ENCODE measurements around the gene TBC1D1. TPM values are rescaled to one million over a fixed set of nuclear protein-coding genes. Genes with fewer than 3 reads are reported as not detected.

TBC1D1 gene
- total and polyA plus RNA-seq, 2 of the 8 experiments (the other 6 are each of a cell fraction or from before 2014, with no cell fraction given) = 96.9 to 162 TPM

- TF ChIP-seq USF2 (IDR thresholded peaks at IDR 0.05; ENCODE audit: low read length) = no peak
- no peak for TF ChIP-seq CEBPB (IDR thresholded peaks at IDR 0.05; ENCODE audit: low read depth, low read length)
- peak; percentile 52 for TF ChIP-seq RNF2 (IDR thresholded peaks at IDR 0.05; ENCODE audit: borderline replicate concordance, low read depth, low read length, missing control alignments, poor library complexity, severe bottlenecking)
- no peak for TF ChIP-seq MAFK (IDR thresholded peaks at IDR 0.05; ENCODE audit: low read depth, low read length)
- TF ChIP-seq CBX8 (IDR thresholded peaks at IDR 0.05; ENCODE audit: borderline replicate concordance, low read depth, low read length) = no peak
- TF ChIP-seq SRF (IDR thresholded peaks at IDR 0.05; ENCODE audit: low read depth, low read length) = no peak
- TF ChIP-seq KDM5A (IDR thresholded peaks at IDR 0.05; ENCODE audit: low read length) = no peak
- peak; percentile 23 for TF ChIP-seq KDM4A (IDR thresholded peaks at IDR 0.05; ENCODE audit: low read depth, low read length, severe bottlenecking)
- no peak for TF ChIP-seq CHD1 (IDR thresholded peaks at IDR 0.05; ENCODE audit: low read depth, low read length)
- no peak for TF ChIP-seq SP2 (IDR thresholded peaks at IDR 0.05; ENCODE audit: low read length)
- no peak for TF ChIP-seq TCF12 (IDR thresholded peaks at IDR 0.05; ENCODE audit: low read depth, low read length)
- no peak for TF ChIP-seq JUND (IDR thresholded peaks at IDR 0.05; ENCODE audit: low read length)
- TF ChIP-seq CBX5 (IDR thresholded peaks at IDR 0.05; ENCODE audit: low read depth, low read length) = no peak
- TF ChIP-seq ASH2L (IDR thresholded peaks at IDR 0.05; ENCODE audit: low read length) = peak; percentile 33
- TF ChIP-seq POU5F1 (IDR thresholded peaks at IDR 0.05; ENCODE audit: low read depth, low read length) = no peak
- TF ChIP-seq HDAC6 (IDR thresholded peaks at IDR 0.05; ENCODE audit: low read depth, low read length) = no peak
- no peak for TF ChIP-seq NRF1 (IDR thresholded peaks at IDR 0.05; ENCODE audit: low read depth, low read length)
- no peak for TF ChIP-seq BRCA1 (IDR thresholded peaks at IDR 0.05; ENCODE audit: low read depth, low read length)
- no peak for TF ChIP-seq EP300 (IDR thresholded peaks at IDR 0.05; ENCODE audit: borderline replicate concordance in 1 of 2, low read depth in 2 of 2, low read length in 2 of 2)
- TF ChIP-seq SIN3A (conservative IDR thresholded peaks at IDR 0.05 in 1 of 2, IDR thresholded peaks at IDR 0.05 in 1 of 2; ENCODE audit: low read depth in 1 of 2, low read length in 2 of 2) = no peak
- TF ChIP-seq RAD21 (IDR thresholded peaks at IDR 0.05 in 1 of 2, conservative IDR thresholded peaks at IDR 0.05 in 1 of 2; ENCODE audit: low read depth in 2 of 2, low read length in 2 of 2) = no peak
- TF ChIP-seq KDM1A (IDR thresholded peaks at IDR 0.05; ENCODE audit: borderline replicate concordance, low read length) = no peak; the same call in 1 of the 2 replicates
These were observed 759 bp upstream of the TBC1D1 start (continued) for GRCh38 chr4:37889849-37890800.
